ENCODE measurements around the gene MELK.

The MELK gene

DNA sequence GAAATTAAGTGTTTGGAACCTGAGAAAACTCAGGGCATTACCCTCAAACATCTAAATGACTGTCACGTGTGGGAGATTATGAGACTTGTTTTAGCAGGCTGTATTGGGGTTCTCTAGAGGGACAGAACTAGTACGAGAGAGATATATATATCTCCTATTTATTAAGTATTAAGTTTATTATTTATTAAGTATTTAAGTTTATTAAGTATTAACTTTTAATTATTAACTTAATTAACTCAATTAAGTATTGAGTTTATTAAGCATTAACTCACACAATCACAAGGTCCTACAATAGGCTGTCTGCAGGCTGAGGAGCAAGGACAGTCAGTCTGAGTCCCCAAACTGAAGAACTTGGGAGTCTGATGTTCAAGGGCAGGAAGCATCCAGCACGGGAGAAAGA, 113.8 kb downstream of the MELK start:
- no peak for DNase-seq (ENCODE audit: low read depth)

DNA sequence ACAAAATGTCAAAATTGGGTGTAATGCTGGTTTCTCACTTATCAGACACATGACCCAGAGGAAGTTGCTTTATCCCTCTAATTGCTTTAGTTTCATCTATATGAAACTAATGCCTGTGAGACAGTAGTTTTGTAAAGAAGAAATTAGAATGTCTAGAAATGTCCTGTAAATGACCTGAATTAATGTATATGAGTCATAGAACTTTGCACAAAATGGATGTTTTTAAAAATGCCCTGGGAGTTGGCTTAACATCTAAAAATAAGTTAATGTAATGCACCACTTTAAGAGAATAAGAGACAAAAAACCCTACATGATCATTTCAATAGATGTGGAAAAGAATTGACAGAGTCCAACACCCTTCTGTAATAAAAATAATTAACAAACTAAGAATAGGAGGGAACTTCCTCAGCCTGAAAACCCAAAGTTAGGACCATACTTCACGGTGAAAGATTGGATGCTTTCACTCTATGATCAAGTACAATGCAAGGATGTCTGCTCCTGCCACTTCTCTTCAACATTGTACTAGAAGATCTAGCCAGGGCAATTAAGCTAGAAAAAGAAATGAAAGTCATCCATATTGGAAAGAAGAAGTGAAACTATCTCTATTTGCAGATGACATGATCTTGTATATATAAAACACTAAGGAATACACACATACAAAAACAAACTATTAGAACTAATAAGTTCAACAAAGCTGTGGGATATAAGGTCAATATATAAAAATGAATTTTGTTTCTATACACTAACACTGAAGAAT, 117.9 kb downstream of the MELK start:
- TF ChIP-seq CTCF (IDR thresholded peaks at IDR 0.05; ENCODE audit: low read depth, low read length, missing control alignments), result no peak
- no peak for DNase-seq (ENCODE audit: low read depth)
- H3K4me3 ChIP-seq (ENCODE audit: low read depth, low read length), result no peak overlapping the region

More for the DNA sequence above, 113.8 kb downstream of the MELK start:
- no peak for TF ChIP-seq CTCF (IDR thresholded peaks at IDR 0.05; ENCODE audit: low read depth, low read length, missing control alignments)
- no peak overlapping the region for H3K4me3 ChIP-seq (ENCODE audit: low read depth, low read length)

DNA sequence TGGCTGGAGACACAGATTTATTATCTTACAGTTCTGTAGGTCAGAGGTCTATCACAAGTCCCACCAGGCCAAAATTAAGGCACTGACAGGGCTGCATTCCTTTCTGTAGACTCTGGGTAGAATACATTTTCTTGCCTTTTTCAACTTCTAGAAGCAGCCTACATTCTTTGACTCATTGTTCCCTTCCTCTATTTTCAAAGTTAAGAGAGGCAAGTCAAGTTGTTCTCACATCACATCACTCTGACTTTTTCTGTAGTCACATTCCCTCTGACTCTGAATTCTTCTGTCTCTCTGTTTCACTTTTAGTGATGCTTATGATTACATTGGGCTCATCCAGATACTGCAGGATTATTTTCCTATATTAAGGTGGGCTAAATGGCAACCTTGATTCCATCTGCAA, 119.0 kb downstream of the MELK start:
- no peak overlapping the region for H3K4me3 ChIP-seq (ENCODE audit: low read depth, low read length)
- TF ChIP-seq CTCF (IDR thresholded peaks at IDR 0.05; ENCODE audit: low read depth, low read length, missing control alignments), result no peak
- DNase-seq (ENCODE audit: low read depth), result no peak

DNA sequence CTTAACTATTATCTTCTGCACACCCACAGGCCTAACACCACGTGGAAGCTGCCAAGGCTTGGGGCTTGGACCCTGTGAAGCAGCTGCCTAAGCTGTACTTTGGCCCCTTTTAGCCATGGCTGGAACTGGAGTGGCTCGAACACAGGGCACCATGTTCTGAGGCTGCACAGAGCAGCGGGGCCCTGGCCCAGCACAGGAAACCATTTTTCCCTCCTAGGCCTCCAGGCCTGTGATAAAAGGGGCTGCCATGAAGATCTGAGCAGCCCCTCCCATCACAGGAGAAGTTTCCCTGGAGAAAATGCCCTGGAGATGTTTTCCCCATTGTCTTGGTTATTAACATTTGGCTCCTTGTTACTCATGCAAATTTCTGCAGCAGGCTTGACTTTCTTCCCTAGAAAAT, 126.3 kb downstream of the MELK start:
- TF ChIP-seq CTCF (IDR thresholded peaks at IDR 0.05; ENCODE audit: low read depth, low read length, missing control alignments), result no peak
- DNase-seq (ENCODE audit: low read depth), result no peak
- no peak overlapping the region for H3K4me3 ChIP-seq (ENCODE audit: low read depth, low read length)

- no peak overlapping the region for H3K4me3 ChIP-seq (ENCODE audit: low read depth, low read length)
- TF ChIP-seq CTCF (IDR thresholded peaks at IDR 0.05; ENCODE audit: low read depth, low read length, missing control alignments), result no peak
- no peak for DNase-seq (ENCODE audit: low read depth)
Measured at GRCh38 chr9:36704148-36704547, 131.5 kb downstream of the MELK start.

DNA sequence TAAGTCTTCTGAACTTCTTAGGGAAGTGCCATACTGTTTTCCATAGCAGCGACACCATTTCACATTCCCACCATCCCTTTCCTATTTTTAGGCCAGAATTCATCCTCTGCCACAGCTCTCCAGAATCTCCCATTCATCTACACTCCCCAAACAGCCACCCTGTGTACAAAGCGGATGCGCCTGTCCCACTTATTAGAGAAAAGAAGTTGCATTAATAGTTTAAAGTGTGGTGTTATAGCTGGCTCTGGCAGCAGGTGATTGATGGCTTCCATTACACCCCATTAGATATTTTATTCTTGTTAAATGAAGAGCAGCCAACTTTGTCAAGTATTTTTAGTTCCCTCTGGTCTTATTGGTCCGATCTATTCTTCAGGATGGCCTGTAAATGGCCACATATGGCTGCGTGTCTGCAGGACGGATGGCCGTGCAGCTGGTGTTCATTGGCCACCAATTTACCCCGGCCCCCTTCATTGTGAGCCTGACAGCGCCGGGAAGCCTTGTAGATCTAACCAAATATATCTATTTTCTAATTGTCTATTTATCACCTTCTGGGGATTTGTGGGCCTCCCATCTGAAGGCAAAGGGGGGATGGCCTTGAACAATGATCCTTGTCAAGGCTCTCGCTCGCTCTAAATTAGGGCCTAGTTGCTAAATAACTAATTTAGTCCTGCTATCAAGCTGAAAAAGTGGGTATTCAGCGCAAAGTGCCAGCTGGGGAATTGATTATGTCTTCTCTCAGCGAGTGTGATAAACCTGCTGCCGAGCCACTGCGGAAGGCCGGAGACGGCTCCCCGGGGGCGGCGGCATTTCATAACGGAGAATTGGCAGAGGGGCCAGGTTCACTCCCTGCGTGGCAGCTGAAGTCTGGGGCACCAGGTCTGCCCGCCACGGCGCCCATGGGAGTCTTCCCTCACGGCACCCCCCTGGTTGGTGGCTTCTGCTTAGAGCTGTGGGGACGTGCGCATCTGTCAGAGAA, 141.1 kb downstream of the MELK start:
- no peak overlapping the region for H3K4me3 ChIP-seq (ENCODE audit: low read depth, low read length)
- no peak for TF ChIP-seq CTCF (IDR thresholded peaks at IDR 0.05; ENCODE audit: low read depth, low read length, missing control alignments)
- no peak for DNase-seq (ENCODE audit: low read depth)

Data from GM12864 (cell line).